ENCODE measurements around the gene SMDT1.
"Not testable (repeated sequence)": the region's sequence is repeated elsewhere in the genome, so short reads cannot be mapped to it uniquely, and the experiment has no call there.

Gene SMDT1

GRCh38 chr22:42108848-42109247 is 29.3 kb downstream of the SMDT1 start:
- no peak for DNase-seq (ENCODE audit: low read depth in 1 of 2, low spot score in 1 of 2)

GRCh38 chr22:42111798-42112197 is 32.3 kb downstream of the SMDT1 start:
- DNase-seq (ENCODE audit: low read depth in 1 of 2, low spot score in 1 of 2), result no peak

- not testable (repeated sequence) for DNase-seq (ENCODE audit: low read depth in 1 of 2, low spot score in 1 of 2)
Measured at GRCh38 chr22:42112793-42113192, 33.3 kb downstream of the SMDT1 start.

GRCh38 chr22:42114721-42115120 is 35.2 kb downstream of the SMDT1 start:
- no peak for DNase-seq (ENCODE audit: low read depth in 1 of 2, low spot score in 1 of 2)

GRCh38 chr22:42115420-42115830 is 35.9 kb downstream of the SMDT1 start:
- DNase-seq (ENCODE audit: low read depth in 1 of 2, low spot score in 1 of 2), result not testable (repeated sequence)

- DNase-seq (ENCODE audit: low read depth in 1 of 2, low spot score in 1 of 2), result no peak
Measured at GRCh38 chr22:42116848-42117424, 37.4 kb downstream of the SMDT1 start.

- DNase-seq (ENCODE audit: low read depth in 1 of 2, low spot score in 1 of 2), result not testable (repeated sequence)
Measured at GRCh38 chr22:42120231-42121021, 40.9 kb downstream of the SMDT1 start.

- DNase-seq (ENCODE audit: low read depth in 1 of 2, low spot score in 1 of 2), result not testable (repeated sequence)
Measured at GRCh38 chr22:42123529-42123928, 44.0 kb downstream of the SMDT1 start.

- no peak for DNase-seq (ENCODE audit: low read depth in 1 of 2, low spot score in 1 of 2)
Measured at GRCh38 chr22:42127606-42128005, 48.1 kb downstream of the SMDT1 start.

- DNase-seq (ENCODE audit: low read depth in 1 of 2, low spot score in 1 of 2), result not testable (repeated sequence)
Measured at GRCh38 chr22:42128007-42128406, 48.5 kb downstream of the SMDT1 start.

GRCh38 chr22:42128776-42129694 is 49.5 kb downstream of the SMDT1 start:
- not testable (repeated sequence) for DNase-seq (ENCODE audit: low read depth in 1 of 2, low spot score in 1 of 2)

- not testable (repeated sequence) for DNase-seq (ENCODE audit: low read depth in 1 of 2, low spot score in 1 of 2)
Measured at GRCh38 chr22:42130182-42130581, 50.7 kb downstream of the SMDT1 start.

GRCh38 chr22:42130639-42131431 is 51.3 kb downstream of the SMDT1 start, which contains the start of gene CYP2D6:
Gene CYP2D6, minus strand, starts transcription at chr22:42130810. Its CDS starts 19 bp downstream, at chr22:42130791.
- DNase-seq (ENCODE audit: low read depth in 1 of 2, low spot score in 1 of 2), result not testable (repeated sequence)

GRCh38 chr22:42131562-42131961 is 52.1 kb downstream of the SMDT1 start:
- no peak for DNase-seq (ENCODE audit: low read depth in 1 of 2, low spot score in 1 of 2)

- no peak for DNase-seq (ENCODE audit: low read depth in 1 of 2, low spot score in 1 of 2)
Measured at GRCh38 chr22:42132457-42132856, 53.0 kb downstream of the SMDT1 start.
